ENCODE results near the gene CD274. TPM values are rescaled to one million over a fixed set of nuclear protein-coding genes. Genes with fewer than 3 reads are reported as not detected.

CD274 gene
- total RNA-seq (2021; ENCODE audit: unreplicated experiment), result 2.5 TPM
- polyA plus RNA-seq (2012), result 1.6 and 2.6 TPM in 2 replicates
- percentile 57 among the genes with signal in this experiment for Bru-seq, nascent RNA
- BruChase-seq, experiment 1, labeled RNA remaining after a 6-hour chase, result percentile 44 among the genes with signal in this experiment
- percentile 51 among the genes with signal in this experiment for BruChase-seq, experiment 2, labeled RNA remaining after a 2-hour chase
- long read RNA-seq, result 0 reads

GRCh38 chr9:5450359-5451091 is at the start of gene CD274:
Gene CD274 (plus strand): TSS chr9:5450542. CDS start chr9:5456114, 5,572 bp downstream.
- intact Hi-C loops (cut with micrococcal nuclease), result loop anchor here (5.0 to 10.0 kb wide), 3 partner anchors 62 to 264 kb away; partner anchors contain the start of gene PDCD1LG2
- peak; percentile 65 for TF ChIP-seq SP1 (IDR thresholded peaks at IDR 0.05; ENCODE audit: low read depth)
- TF ChIP-seq JUND (IDR thresholded peaks at IDR 0.05), result no peak
- no peak for TF ChIP-seq SRF (IDR thresholded peaks at IDR 0.05; ENCODE audit: low read depth)
- TF ChIP-seq ZNF274 (IDR thresholded peaks at IDR 0.05; ENCODE audit: low read depth, low read length), result no peak
- TF ChIP-seq ZFX (IDR thresholded peaks at IDR 0.05), result no peak
- no peak for TF ChIP-seq EZH2 (IDR thresholded peaks at IDR 0.05)
- peak; percentile 90 for TF ChIP-seq EGR1 (IDR thresholded peaks at IDR 0.05; ENCODE audit: low read depth)
- no peak for TF ChIP-seq FOSL1 (IDR thresholded peaks at IDR 0.05; ENCODE audit: low read depth)
- TF ChIP-seq CTCF (IDR thresholded peaks at IDR 0.05 in 2 of 3, conservative IDR thresholded peaks at IDR 0.05 in 1 of 3; ENCODE audit: borderline replicate concordance in 1 of 3, insufficient read depth in 1 of 3, low read depth in 2 of 3, low read length in 2 of 3), result peak; percentile 72 to 75 (median 73)
- peak; percentile 83; the same call in 1 of the 2 replicates for TF ChIP-seq CBX3 (IDR thresholded peaks at IDR 0.05; ENCODE audit: low read depth)
- peak; percentile 14 for TF ChIP-seq YY1 (IDR thresholded peaks at IDR 0.05; ENCODE audit: extremely low read depth, insufficient replicate concordance, low read depth, low read length)
- peak; percentile 55 for TF ChIP-seq SIN3A (IDR thresholded peaks at IDR 0.05; ENCODE audit: low read depth)
- TF ChIP-seq CEBPB (IDR thresholded peaks at IDR 0.05; ENCODE audit: low read depth), result peak; percentile 79
- TF ChIP-seq ZBTB33 (IDR thresholded peaks at IDR 0.05; ENCODE audit: extremely low read depth, insufficient replicate concordance, low read length), result no peak
- TF ChIP-seq ATF3 (IDR thresholded peaks at IDR 0.05), result no peak
- peak; percentile 68 for TF ChIP-seq POLR2A (IDR thresholded peaks at IDR 0.05; ENCODE audit: borderline replicate concordance, extremely low read depth, insufficient read depth, insufficient read length)
- no peak for TF ChIP-seq REST (IDR thresholded peaks at IDR 0.05; ENCODE audit: low read depth)
- no peak for TF ChIP-seq EZH2phosphoT487 (IDR thresholded peaks at IDR 0.05; ENCODE audit: borderline replicate concordance)

More at GRCh38 chr9:5450359-5451091, at the start of gene CD274:
- H3K4me2 ChIP-seq (ENCODE audit: low read length), result peak within 1 kb of the TSS; percentile 81
- H3K4me3 ChIP-seq (replicated peaks in 1 of 2; ENCODE audit: low read depth in 1 of 2, low read length in 2 of 2), result peak within 1 kb of the TSS; percentile 51 to 65
- RAD21 ChIA-PET (ENCODE audit: low non-redundant PET in 1 of 2, low total read pairs in 2 of 2, uncharacterized antibody in 2 of 2, unreplicated experiment in 2 of 2), result interaction anchor here in 1 of 2 experiments (1.1 kb wide), 1 partner anchor 150 kb away, joined by 4 read pairs; no protein-coding TSS in a partner anchor
- TSS peak; percentile 66 for BruUV-seq (replicated peaks)
- H3K9ac ChIP-seq (ENCODE audit: low read length), result peak within 1 kb of the TSS; percentile 51
- peak within 1 kb of the TSS; percentile 93 for H2AFZ ChIP-seq (ENCODE audit: low read depth, low read length, poor library complexity, severe bottlenecking)
- no peaks in the 10 kb centered on the region for H3K79me2 ChIP-seq (ENCODE audit: insufficient read depth, low read length)
- H3K27ac ChIP-seq (ENCODE audit: low read depth, low read length), result no peak within 1 kb of the TSS
- ATAC-seq (peak; percentile 99), DNase-seq (ENCODE audit: low read depth, low spot score) (peak; percentile 80)
- peaks cover 7 to 40% of the 10 kb centered on the region in 2 experiments for H3K4me1 ChIP-seq (ENCODE audit: control insufficient read depth in 1 of 2, insufficient read depth in 2 of 2, low read length in 2 of 2)
- no peaks in the 10 kb centered on the region for H3K36me3 ChIP-seq (ENCODE audit: control insufficient read depth in 1 of 2, insufficient read depth in 2 of 2, low read length in 2 of 2)
- no peaks in the 10 kb centered on the region for H3K9me3 ChIP-seq (ENCODE audit: control insufficient read depth in 1 of 2, insufficient read depth in 1 of 2, low read depth in 1 of 2, low read length in 2 of 2)
- H3K9me2 ChIP-seq (ENCODE audit: insufficient read depth), result no peaks in the 10 kb centered on the region
- H4K20me1 ChIP-seq (ENCODE audit: insufficient read depth), result no peaks in the 10 kb centered on the region
- no peaks in the 10 kb centered on the region for H3K27me3 ChIP-seq (ENCODE audit: insufficient read depth, low read length)
- POLR2A ChIA-PET, result interaction anchor here (0.6 to 2.0 kb wide), 7 partner anchors 8 to 178 kb away, joined by 3 to 7 read pairs (median 4); partner anchors contain the start of genes PLGRKT and RIC1
- CTCF ChIA-PET, result interaction anchor here (0.7 to 1.6 kb wide), 12 partner anchors 8 to 264 kb away, joined by 3 to 9 read pairs (median 5); no protein-coding TSS in a partner anchor
